Lower lobe of right lung (tissue), 2 donors: ENCODE data around the gene CELA2A. TPM values are rescaled to one million over a fixed set of nuclear protein-coding genes. Genes with fewer than 3 reads are reported as not detected.
A peak's percentile ranks its signal among the peaks of the same experiment; 100 is the strongest.

ENCODE experiments used
- ATAC-seq, 2 donors: fragments of 200-7000 bp; cut with Tn5 transposase; one replicate each; pipeline ENCODE4 v1.9.1; 2020 to 2022; ENCODE audit warnings: mild to moderate bottlenecking in 2 of 2, moderate library complexity in 2 of 2
- DNase-seq: peaks from one replicate; pipeline ENCODE4 v3.0.0-alpha.2; 2020
- H3K27ac ChIP-seq: fragments of 200-600 bp; one replicate; pipeline ENCODE4 v1.8.0; 2022
- H3K27me3 ChIP-seq: fragments of 200-600 bp; one replicate; pipeline ENCODE4 v1.8.0; 2022; ENCODE audit warnings: low read depth
- H3K36me3 ChIP-seq: fragments of 200-600 bp; one replicate; pipeline ENCODE4 v1.8.0; 2022; ENCODE audit warnings: mild to moderate bottlenecking
- H3K4me1 ChIP-seq: fragments of 200-600 bp; one replicate; pipeline ENCODE4 v1.8.0; 2022
- H3K4me3 ChIP-seq: fragments of 200-600 bp; one replicate; pipeline ENCODE4 v1.8.0; 2022; ENCODE audit warnings: mild to moderate bottlenecking
- H3K9me3 ChIP-seq: fragments of 200-600 bp; one replicate; pipeline ENCODE4 v1.8.0; 2022
- CTCF ChIP-seq: fragments of 200-600 bp; IDR thresholded peaks from one replicate; pipeline ENCODE4 v1.8.0; 2022; ENCODE audit warnings: antibody characterized with exemption, mild to moderate bottlenecking
- intact Hi-C: fragments of 100-400 bp; cut with DNase I; formaldehyde crosslinking; loops from one replicate; pipeline ENCODE4 v1.11.0; 2022
- long read RNA-seq: library from polyadenylated mRNA; unstranded; transcript quantifications from one replicate; pipeline ENCODE4 v2.0.0, GENCODE V29; 2021
- total RNA-seq: library from RNA; stranded (reverse); fragmentation: NEBNext Ultra II Directional; extraction: Animal tissue kit (Norgen Biotek cat#: 25700); gene quantifications from one replicate; pipeline ENCODE4 v1.2.1, GENCODE V29; 2021
- donor health status: DM: no; HTN: yes; CAD: no; lungs with severe emphysema.

Gene CELA2A
- not detected for total RNA-seq
- long read RNA-seq, result 0 reads

- no peak for ATAC-seq
- DNase-seq, result no peak
- H3K4me1 ChIP-seq, result no peaks in the 10 kb centered on the region
- H3K4me3 ChIP-seq, result no peak within 1 kb of the TSS
- no peak for TF ChIP-seq CTCF
- intact Hi-C loops, result no loop called here
- H3K36me3 ChIP-seq, result no peaks in the 10 kb centered on the region
- H3K27me3 ChIP-seq, result no peaks in the 10 kb centered on the region
- H3K27ac ChIP-seq, result no peak within 1 kb of the TSS
- no peaks in the 10 kb centered on the region for H3K9me3 ChIP-seq
These were observed at the start of gene CELA2A for GRCh38 chr1:15456313-15456954. CELA2A (plus strand) TSS chr1:15456732; CDS start chr1:15456754, 22 bp downstream.

DNA sequence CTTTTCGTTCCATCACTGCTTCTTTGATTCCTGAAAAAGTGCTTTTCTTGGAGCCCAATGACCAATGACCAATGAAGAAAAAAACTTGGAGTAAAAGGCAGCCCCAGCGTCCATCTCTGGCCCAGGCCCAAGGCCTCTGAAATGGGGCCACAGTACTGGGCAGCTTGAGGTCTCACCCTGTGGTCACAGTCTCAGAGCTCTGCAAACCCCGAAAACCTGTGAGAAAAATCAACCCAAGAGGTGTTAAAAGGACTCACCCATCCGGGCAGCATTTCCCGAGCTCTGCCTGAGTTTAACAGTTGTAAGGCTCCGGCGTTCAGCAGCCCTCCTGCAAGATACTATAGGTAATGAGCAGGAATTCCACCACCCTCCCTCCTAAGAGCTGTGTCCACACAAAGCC lies 49.0 kb upstream of the CELA2A start:
- no peak overlapping the region for H3K4me3 ChIP-seq
- no peak for DNase-seq
- H3K4me1 ChIP-seq, result peaks cover 14% of the 10 kb centered on the region
- no peaks in the 10 kb centered on the region for H3K36me3 ChIP-seq
- ATAC-seq, result no peak
- H3K27ac ChIP-seq, result no peak overlapping the region
- no peaks in the 10 kb centered on the region for H3K9me3 ChIP-seq
- H3K27me3 ChIP-seq, result no peaks in the 10 kb centered on the region
- intact Hi-C loops, result no loop called here
- TF ChIP-seq CTCF, result no peak

GRCh38 chr1:15408890-15409387 lies 47.6 kb upstream of the CELA2A start:
- Histone ChIP-seq H3K4me3 (peak overlapping the region; percentile 86), H3K9me3 (no peaks in the 10 kb centered on the region), H3K36me3 (no peaks in the 10 kb centered on the region), H3K27ac (peak overlapping the region; percentile 84), H3K4me1 (peaks cover 27% of the 10 kb centered on the region), H3K27me3 (no peaks in the 10 kb centered on the region)
- TF ChIP-seq CTCF, result no peak
- no peak for DNase-seq
- intact Hi-C loops, result no loop called here
- ATAC-seq, result no peak

- H3K27ac ChIP-seq, result peak within 1 kb of the TSS; percentile 84
- H3K27me3 ChIP-seq, result no peaks in the 10 kb centered on the region
- DNase-seq (peak; percentile 93), ATAC-seq (peak; percentile 91 to 93)
- no peak for TF ChIP-seq CTCF
- H3K9me3 ChIP-seq, result no peaks in the 10 kb centered on the region
- intact Hi-C loops, result no loop called here
- H3K4me3 ChIP-seq, result peak within 1 kb of the TSS; percentile 86
- H3K36me3 ChIP-seq, result no peaks in the 10 kb centered on the region
- peaks cover 34% of the 10 kb centered on the region for H3K4me1 ChIP-seq
These were observed 46.9 kb upstream of the CELA2A start, which contains the start of gene EFHD2 for GRCh38 chr1:15409388-15410222. EFHD2 (plus strand) TSS chr1:15409888; CDS start chr1:15409972, 84 bp downstream.

DNA sequence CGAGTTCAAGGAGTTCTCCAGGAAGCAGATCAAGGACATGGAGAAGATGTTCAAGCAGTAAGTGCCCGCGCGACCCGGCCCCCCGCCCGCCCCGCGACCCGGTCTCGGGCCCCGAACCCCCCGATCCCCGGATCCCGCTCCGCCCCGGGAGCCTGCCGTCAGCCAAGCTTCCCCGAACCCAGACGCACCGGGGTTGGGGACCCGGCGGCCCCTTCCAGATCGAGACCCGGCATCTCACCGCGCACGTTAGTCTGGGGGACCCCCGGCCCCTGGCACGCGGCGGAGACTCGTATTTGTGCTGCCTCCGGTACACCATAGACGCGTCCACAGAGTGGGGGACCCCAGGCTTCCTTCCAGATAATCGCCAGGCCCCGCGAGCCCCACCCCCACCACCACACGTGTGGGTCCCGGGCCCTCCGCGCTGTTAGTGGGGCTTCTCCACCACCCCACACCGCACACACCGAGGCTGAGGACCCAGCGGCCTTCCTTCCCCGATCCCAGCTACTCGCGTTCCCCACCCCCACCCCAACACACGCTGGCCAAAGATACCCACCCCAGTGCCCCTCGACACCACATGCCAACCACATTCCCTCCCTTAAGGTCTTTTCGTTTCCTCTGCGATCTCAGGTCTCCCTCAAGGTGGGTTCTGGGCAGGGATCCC lies 46.2 kb upstream of the CELA2A start:
- no peak for TF ChIP-seq CTCF
- peak overlapping the region; percentile 86 for H3K4me3 ChIP-seq
- DNase-seq, result no peak
- ATAC-seq, result no peak
- H3K27me3 ChIP-seq, result no peaks in the 10 kb centered on the region
- H3K36me3 ChIP-seq, result peaks cover 3% of the 10 kb centered on the region
- peaks cover 41% of the 10 kb centered on the region for H3K4me1 ChIP-seq
- H3K27ac ChIP-seq, result peak overlapping the region; percentile 84
- no peaks in the 10 kb centered on the region for H3K9me3 ChIP-seq
- intact Hi-C loops, result no loop called here
